Thyroid gland (tissue), 4 donors: ENCODE results near the gene FURIN.

Experiments used
- CTCF ChIP-seq, 6 experiments: fragments of 200-600 bp in 3 of 6; fragments of 450-650 bp in 3 of 6; sonication (generic) in 3 of 6; IDR thresholded peaks; one replicate each; pipeline ENCODE4 v1.5.1; 2016 to 2019; ENCODE audit warnings: antibody characterized with exemption in 6 of 6, mild to moderate bottlenecking in 2 of 6, inconsistent platforms in 1 of 6, moderate library complexity in 1 of 6
- POLR2A ChIP-seq, 2 donors: fragments of 450-650 bp; IDR thresholded peaks; one replicate each; pipeline ENCODE4 v1.6.1; 2017; ENCODE audit warnings: antibody characterized with exemption in 2 of 2, mild to moderate bottlenecking in 2 of 2, moderate library complexity in 1 of 2

GRCh38 chr15:90822204-90822955, 46.0 kb upstream of the FURIN start:
- TF ChIP-seq CTCF (IDR thresholded peaks at IDR 0.05) (no peak), POLR2A (IDR thresholded peaks at IDR 0.05) (no peak)
